GM18508 (cell line): ENCODE measurements around the gene PTPRK.
"Not testable (repeated sequence)": the region's sequence is repeated elsewhere in the genome, so short reads cannot be mapped to it uniquely, and the experiment has no call there.

Experiments used
- ATAC-seq: cut with Tn5 transposase; IDR thresholded peaks from one replicate; pipeline ENCODE4 v1.9.1; 2021; ENCODE audit warnings: moderate number of reproducible peaks; ENCODE audit not compliant: insufficient read depth, unreplicated experiment

Gene PTPRK

GRCh38 chr6:127952176-127952575 is 568.2 kb downstream of the PTPRK start:
- no peak for ATAC-seq

DNA sequence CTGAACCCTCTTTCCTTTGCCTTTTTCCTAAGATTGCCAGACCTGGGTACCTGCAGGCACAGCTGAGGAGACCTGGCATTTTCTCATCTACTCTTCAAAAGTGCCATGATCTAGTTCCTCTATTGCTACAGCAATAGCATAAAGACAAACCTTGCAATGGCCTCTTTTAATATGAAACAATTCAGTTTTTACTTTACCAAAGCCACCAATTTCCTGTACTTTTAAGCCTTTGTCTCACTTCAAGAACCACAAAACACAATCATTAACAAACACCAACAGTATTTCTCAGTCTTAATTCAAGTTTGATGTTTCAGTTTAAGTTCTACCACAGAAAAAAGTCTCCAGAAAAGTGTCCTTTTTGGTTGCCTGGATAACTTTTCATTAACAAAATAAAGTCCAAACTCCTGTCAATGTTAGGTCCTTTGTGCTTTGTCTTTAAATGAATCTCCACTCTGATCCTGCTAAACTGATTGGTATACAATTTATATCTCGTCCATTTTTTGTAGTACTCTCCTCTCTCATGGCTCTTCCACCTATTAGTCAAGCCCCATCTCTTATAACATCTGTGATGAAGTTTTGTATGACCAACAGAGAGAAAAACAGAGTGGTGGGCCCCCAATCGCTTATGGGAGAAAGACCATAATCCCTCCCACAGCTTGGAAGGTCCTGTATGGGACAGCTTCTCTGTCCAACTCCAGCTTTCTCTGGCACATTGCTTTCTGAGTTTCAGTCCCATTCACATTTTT is 569.1 kb downstream of the PTPRK start:
- ATAC-seq, result peak; percentile 91

DNA sequence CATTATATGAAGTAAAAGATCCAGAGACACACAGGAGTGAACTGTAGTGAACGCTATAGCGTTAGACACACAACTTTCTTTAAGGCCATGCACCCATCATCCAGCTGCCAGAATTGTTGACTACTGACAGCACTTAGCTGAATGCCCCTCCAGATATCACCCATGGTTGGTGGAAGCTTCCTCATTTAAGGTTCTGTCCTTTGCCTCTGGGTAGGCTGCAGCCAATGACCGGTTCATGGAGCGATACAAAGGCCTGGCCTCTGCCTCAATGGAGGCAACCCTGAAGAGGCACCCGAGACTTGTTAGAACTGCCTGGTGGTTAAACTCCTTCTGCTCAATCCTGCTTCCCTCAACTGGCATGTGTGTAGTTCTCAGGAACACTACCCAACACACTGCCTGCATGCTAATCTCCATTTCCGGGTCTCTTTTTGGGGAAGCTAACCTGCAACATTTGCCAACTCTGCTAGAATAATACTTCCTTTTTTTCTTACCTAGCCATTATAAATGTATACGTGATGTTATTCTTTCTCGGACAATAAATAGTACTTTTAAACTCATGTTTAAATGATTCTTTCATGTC is 569.7 kb downstream of the PTPRK start:
- peak; percentile 16 for ATAC-seq

- ATAC-seq, result no peak
Observed at GRCh38 chr6:127949251-127949650, 571.1 kb downstream of the PTPRK start.

GRCh38 chr6:127946388-127946787 is 574.0 kb downstream of the PTPRK start:
- no peak for ATAC-seq

DNA sequence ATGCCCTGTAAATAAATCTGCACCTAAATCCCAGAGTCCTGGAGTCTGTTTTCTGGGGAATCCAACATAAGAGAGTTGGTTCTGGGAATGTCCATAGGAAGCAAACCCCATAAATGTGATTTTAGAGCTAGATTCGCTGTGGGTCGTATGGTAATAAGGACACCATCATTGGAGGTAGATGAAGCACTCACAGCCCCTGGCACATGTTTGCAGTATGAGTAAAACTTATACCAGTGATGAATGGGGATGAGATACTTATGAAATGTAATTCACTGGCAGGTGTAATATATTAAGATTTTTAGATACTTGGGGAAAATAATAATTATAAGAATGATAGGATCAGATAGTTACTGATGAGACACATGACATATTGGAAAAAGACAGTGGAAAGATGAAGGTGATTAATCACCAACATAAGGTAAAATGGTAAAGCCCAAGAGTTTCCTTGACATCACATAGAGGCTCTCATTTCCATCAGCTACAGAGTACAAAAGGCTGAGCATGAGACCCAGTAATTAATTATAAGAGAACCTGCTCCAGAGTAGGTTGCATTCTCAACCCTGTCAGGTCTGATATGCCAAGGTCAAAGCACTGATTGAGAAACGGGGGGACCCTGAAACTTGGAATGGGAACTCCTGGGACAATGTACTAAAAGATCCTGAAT is 574.8 kb downstream of the PTPRK start:
- no peak for ATAC-seq

- no peak for ATAC-seq
Observed at GRCh38 chr6:127941228-127941627, 579.2 kb downstream of the PTPRK start.

DNA sequence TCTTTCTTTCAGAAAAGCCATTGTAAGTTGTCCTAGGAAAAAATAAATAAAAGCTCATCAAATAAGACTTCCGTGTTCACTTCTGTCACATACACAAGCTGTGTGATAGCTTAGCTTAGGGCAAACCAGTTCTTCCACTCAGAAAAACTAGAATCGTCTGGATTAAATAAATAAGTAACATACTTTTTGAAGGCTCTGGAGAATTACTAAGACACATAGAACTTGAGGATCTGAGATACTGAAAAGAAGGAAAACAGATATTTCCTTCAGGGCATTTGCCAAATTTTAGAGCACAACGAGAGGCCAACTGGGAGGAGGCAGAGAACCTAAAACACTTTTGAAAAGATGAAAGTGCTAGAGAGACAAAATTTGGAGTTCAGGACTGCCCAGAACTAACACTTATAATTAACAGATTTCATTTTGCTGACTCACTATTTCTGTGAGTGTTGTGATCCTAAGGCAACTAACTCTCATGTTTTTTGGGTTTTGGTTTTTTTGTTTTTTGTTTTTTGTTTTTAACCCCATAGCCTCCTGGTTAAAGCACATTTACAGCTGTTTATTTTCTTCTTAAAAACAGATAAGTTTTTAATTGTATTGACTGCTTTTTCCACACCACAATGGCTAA is 580.8 kb downstream of the PTPRK start:
- no peak for ATAC-seq

GRCh38 chr6:127938701-127939100 is 581.7 kb downstream of the PTPRK start:
- no peak for ATAC-seq

DNA sequence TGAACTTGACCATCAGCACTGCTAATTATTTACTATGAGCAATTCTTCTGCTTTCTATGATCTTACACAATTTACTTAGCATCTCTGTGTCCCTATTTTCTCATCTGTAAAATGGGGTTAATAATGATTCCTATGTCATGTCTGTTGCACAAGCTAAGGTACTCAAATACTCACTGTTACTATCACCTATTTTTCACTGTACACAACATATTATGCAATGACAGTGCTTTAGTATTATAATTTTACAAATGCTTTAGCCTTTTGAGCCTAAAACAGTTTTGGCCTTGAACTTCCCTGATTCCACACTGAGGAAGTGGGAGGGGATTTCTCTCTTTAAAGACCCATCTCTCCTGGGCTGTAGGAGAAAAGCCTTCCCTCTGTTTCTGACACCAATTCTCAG is 582.7 kb downstream of the PTPRK start:
- no peak for ATAC-seq

GRCh38 chr6:127937102-127937501 is 583.3 kb downstream of the PTPRK start:
- no peak for ATAC-seq

DNA sequence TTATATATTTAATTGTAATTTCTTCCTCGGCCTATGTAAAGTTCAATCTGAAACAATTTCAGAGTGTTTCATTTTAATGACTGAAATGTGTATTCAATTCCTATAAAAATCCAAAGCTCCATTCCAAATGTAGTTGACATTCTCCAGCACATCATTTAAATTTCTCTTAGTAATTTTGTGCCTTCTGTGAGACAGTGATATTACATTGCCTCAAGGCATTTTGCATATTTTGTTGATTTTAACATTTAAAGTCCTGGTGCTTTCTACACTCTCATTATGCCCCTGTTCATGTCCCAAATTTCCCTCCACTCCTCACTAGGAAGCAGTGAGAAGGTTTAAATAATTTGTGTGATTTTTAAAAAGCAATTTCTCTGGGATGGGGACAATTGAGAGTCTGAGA is 585.4 kb downstream of the PTPRK start:
- no peak for ATAC-seq

DNA sequence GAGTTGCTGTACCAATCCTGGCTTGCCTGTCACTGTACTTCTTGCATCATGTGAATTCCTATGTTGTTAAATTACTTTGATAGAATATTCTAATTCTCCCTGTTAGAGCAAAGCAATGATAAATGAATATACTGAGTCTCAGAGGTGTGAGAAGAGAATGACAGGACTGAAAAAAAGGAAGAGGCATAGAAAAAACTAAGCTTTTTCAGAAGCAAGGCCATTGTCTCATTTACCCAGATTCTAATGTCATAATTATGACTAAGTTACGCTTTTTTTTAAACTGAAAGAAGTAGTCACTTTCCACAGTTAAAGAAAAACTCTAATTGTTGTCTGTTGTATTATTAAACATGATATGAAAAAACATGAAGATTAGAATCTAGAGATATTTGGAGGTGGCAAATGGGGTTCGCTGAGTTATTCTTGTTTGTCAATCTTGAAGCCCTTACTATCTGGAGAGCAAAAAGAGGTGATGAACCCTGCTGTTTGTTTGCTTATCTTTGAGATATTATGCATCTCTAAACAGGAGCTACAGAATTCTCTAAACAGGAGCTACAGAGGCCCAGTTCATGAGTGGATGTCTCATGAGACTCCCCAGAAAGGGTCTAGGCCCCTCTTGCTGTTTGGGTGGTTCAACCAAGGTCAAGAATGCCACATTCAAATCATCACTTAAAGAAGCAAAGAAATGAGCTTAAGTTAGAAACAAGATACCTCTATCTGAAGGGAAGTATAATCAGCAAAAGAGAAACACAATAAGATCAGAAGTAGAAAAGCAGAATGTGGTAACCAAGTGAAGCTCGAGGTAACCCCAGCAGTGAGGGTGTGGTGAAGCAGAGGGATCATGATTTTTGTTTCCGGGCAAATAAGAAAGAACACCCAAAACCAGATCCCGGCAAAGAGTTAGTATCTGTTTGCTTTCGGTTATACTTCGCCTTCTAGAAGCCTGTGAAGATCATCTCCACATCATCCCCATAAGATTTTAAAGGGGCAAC is 586.3 kb downstream of the PTPRK start:
- ATAC-seq, result no peak

- ATAC-seq, result no peak
Observed at GRCh38 chr6:127933137-127933536, 587.3 kb downstream of the PTPRK start.

- no peak for ATAC-seq
Observed at GRCh38 chr6:127932708-127933107, 587.7 kb downstream of the PTPRK start.

GRCh38 chr6:127926441-127926840 is 594.0 kb downstream of the PTPRK start:
- ATAC-seq, result not testable (repeated sequence)

DNA sequence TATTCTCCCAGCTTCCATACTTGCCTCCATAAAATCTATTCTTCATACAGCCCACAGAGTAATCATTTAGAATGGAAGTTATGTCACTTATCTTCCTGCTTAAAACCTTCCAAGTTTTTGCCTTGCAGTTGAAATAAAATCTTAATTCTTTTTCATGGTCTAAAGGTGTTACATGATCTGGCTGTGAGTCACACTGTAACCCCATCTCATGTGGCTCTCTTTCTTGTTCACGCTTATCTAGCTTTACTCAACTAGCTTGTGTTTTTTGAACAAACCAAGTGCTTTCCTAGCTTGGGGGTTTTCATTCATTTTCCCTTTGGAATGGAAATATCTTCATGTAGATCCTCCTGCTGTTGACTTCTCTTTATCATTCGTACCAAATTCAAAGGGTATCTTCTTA is 596.0 kb downstream of the PTPRK start:
- ATAC-seq, result no peak

- ATAC-seq, result no peak
Observed at GRCh38 chr6:127924031-127924430, 596.4 kb downstream of the PTPRK start.

DNA sequence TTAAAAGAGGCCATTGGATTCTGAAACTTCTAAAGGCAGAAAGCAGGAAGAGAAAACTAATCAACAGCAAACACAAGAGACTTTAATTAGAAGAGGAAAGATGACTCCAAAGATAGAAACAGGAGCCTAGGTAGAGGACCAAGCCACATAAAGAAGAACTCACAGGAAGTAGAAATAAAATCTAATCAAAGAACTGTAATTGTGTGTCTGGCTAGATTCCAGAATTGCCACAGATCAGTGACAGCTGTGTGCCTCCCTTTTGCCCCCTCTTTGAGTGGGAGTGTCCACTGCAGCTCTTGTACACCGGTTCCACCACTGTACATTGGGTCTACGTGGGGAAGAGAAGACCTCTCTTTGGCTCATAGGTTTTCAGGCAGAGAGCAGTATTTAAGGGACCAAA is 597.3 kb downstream of the PTPRK start:
- no peak for ATAC-seq

- no peak for ATAC-seq
Observed at GRCh38 chr6:127921982-127922381, 598.4 kb downstream of the PTPRK start.
